ENCODE data around the gene B4GALT3. TPM values are rescaled to one million over a fixed set of nuclear protein-coding genes. Genes with fewer than 3 reads are reported as not detected.

The B4GALT3 gene
- total and polyA plus RNA-seq, 4 donors = 25.7 to 34.6 (median 31.1) TPM

GRCh38 chr1:161215076-161215475 is 37.8 kb upstream of the B4GALT3 start, which contains the start of gene FCER1G:
FCER1G (plus strand) TSS chr1:161215295; CDS start chr1:161215322, 27 bp downstream.
- H3K4me3 ChIP-seq = peak within 1 kb of the TSS; percentile 20
- 24 to 69% methylated on average over 10 of the region's 10 CpGs for WGBS, 2 donors
- H3K9me3 ChIP-seq (ENCODE audit: control insufficient read depth in 4 of 4, insufficient read depth in 3 of 4, low read length in 3 of 4) = no peaks in the 10 kb centered on the region
- peaks cover 28 to 32% (median 31%) of the 10 kb centered on the region in 4 donors for H3K36me3 ChIP-seq (ENCODE audit: control insufficient read depth in 4 of 4, insufficient read depth in 4 of 4, low read length in 4 of 4)
- peaks cover 0 to 3% (median 0%) of the 10 kb centered on the region in 5 donors for H3K4me1 ChIP-seq (ENCODE audit: control insufficient read depth in 5 of 5, insufficient read depth in 5 of 5, low read length in 5 of 5)
- ATAC-seq (ENCODE audit: insufficient read depth, low FRiP score) (no peak), DNase-seq (peak in 1 of 3 donors; percentile 21)
- no peaks in the 10 kb centered on the region for H3K27me3 ChIP-seq (ENCODE audit: control insufficient read depth in 3 of 3, insufficient read depth in 3 of 3, low read length in 2 of 3)
- no peak within 1 kb of the TSS for H3K9ac ChIP-seq (ENCODE audit: insufficient read depth in 1 of 2, low read length in 2 of 2)
- peak within 1 kb of the TSS in 1 of 2 donors; percentile 85 for H3K27ac ChIP-seq (ENCODE audit: low read depth in 1 of 2, low read length in 1 of 2)
- TF ChIP-seq CTCF (IDR thresholded peaks at IDR 0.05; ENCODE audit: control extremely low read depth, extremely low read depth) = no peak

GRCh38 chr1:161214369-161214768 is 37.1 kb upstream of the B4GALT3 start:
- Histone ChIP-seq H3K27ac (ENCODE audit: low read depth in 1 of 2, low read length in 1 of 2) (peak overlapping the region in 1 of 2 donors; percentile 26), H3K4me3 (no peak overlapping the region), H3K9ac (ENCODE audit: insufficient read depth in 1 of 2, low read length in 2 of 2) (no peak overlapping the region), H3K9me3 (ENCODE audit: control insufficient read depth in 4 of 4, insufficient read depth in 3 of 4, low read length in 3 of 4) (no peaks in the 10 kb centered on the region), H3K36me3 (ENCODE audit: control insufficient read depth in 4 of 4, insufficient read depth in 4 of 4, low read length in 4 of 4) (peaks cover 31 to 39% (median 36%) of the 10 kb centered on the region in 4 donors), H3K4me1 (ENCODE audit: control insufficient read depth in 5 of 5, insufficient read depth in 5 of 5, low read length in 5 of 5) (peaks cover 0 to 3% (median 0%) of the 10 kb centered on the region in 5 donors), H3K27me3 (ENCODE audit: control insufficient read depth in 3 of 3, insufficient read depth in 3 of 3, low read length in 2 of 3) (no peaks in the 10 kb centered on the region)
- no peak for ATAC-seq (ENCODE audit: insufficient read depth, low FRiP score)
- DNase-seq = no peak
- 63 to 88% methylated on average over 9 of the region's 9 CpGs for WGBS, 2 donors
- TF ChIP-seq CTCF (IDR thresholded peaks at IDR 0.05; ENCODE audit: control extremely low read depth, extremely low read depth) = no peak

- Histone ChIP-seq H3K27ac (ENCODE audit: low read depth in 1 of 2, low read length in 1 of 2) (no peak overlapping the region), H3K27me3 (ENCODE audit: control insufficient read depth in 3 of 3, insufficient read depth in 3 of 3, low read length in 2 of 3) (no peaks in the 10 kb centered on the region), H3K36me3 (ENCODE audit: control insufficient read depth in 4 of 4, insufficient read depth in 4 of 4, low read length in 4 of 4) (peaks cover 40 to 67% (median 55%) of the 10 kb centered on the region in 4 donors), H3K9ac (ENCODE audit: insufficient read depth in 1 of 2, low read length in 2 of 2) (no peak overlapping the region), H3K9me3 (ENCODE audit: control insufficient read depth in 4 of 4, insufficient read depth in 3 of 4, low read length in 3 of 4) (no peaks in the 10 kb centered on the region), H3K4me3 (no peak overlapping the region), H3K4me1 (ENCODE audit: control insufficient read depth in 5 of 5, insufficient read depth in 5 of 5, low read length in 5 of 5) (peaks cover 0 to 12% (median 4%) of the 10 kb centered on the region in 5 donors)
- WGBS, 2 donors = 38 to 39% methylated on average over 11 of the region's 11 CpGs
- peak; percentile 68 for TF ChIP-seq CTCF (IDR thresholded peaks at IDR 0.05; ENCODE audit: control extremely low read depth, extremely low read depth)
- ATAC-seq (ENCODE audit: insufficient read depth, low FRiP score) (peak; percentile 81), DNase-seq (peak; percentile 68 to 72 (median 69))
Observed at GRCh38 chr1:161209790-161210409, 32.6 kb upstream of the B4GALT3 start.

Data from lung (tissue), 12 donors.